Endothelial cell of umbilical vein (primary cell): Measurements from ENCODE around the gene MRGPRE.
"Not testable (repeated sequence)": the region's sequence is repeated elsewhere in the genome, so short reads cannot be mapped to it uniquely, and the experiment has no call there.

Experiments
- EZH2 ChIP-seq: IDR thresholded peaks from 2 replicates; pipeline ENCODE4 v1.6.1; 2012; ENCODE audit warnings: borderline replicate concordance, low read depth, mild to moderate bottlenecking, moderate library complexity, low read length, inconsistent platforms; ENCODE audit not compliant: severe bottlenecking
- FOS ChIP-seq: IDR thresholded peaks from 2 replicates; pipeline ENCODE4 v1.6.1; 2011; ENCODE audit warnings: mild to moderate bottlenecking, low read length, moderate library complexity, borderline replicate concordance; ENCODE audit not compliant: insufficient read depth
- GATA2 ChIP-seq: IDR thresholded peaks from 2 replicates; pipeline ENCODE4 v1.7.0; 2011; ENCODE audit warnings: low read depth, mild to moderate bottlenecking, moderate library complexity, mixed read lengths, low read length; ENCODE audit not compliant: insufficient read length, insufficient read depth
- JUN ChIP-seq: IDR thresholded peaks from 2 replicates; pipeline ENCODE4 v1.6.1; 2011; ENCODE audit warnings: borderline replicate concordance, low read depth; ENCODE audit not compliant: insufficient read length, insufficient read depth
- MYC ChIP-seq: IDR thresholded peaks from one replicate; pipeline ENCODE4 v1.6.1; 2011; ENCODE audit warnings: mild to moderate bottlenecking, low read depth, low read length
- POLR2A ChIP-seq: IDR thresholded peaks from 2 replicates; pipeline ENCODE4 v1.6.1; 2012; ENCODE audit warnings: low read depth, mild to moderate bottlenecking, control low read depth, low read length
- POLR2AphosphoS5 ChIP-seq: IDR thresholded peaks from 2 replicates; pipeline ENCODE4 v1.6.1; 2012; ENCODE audit warnings: low read depth, mild to moderate bottlenecking, control low read depth, low read length, moderate library complexity; ENCODE audit not compliant: insufficient read depth
- TF ChIP-seq, protein P1 (sequence below), 2 donors: IDR thresholded peaks; 1 replicate in 1 of 2; 2 replicates in 1 of 2; pipeline ENCODE4 v1.5.1; 2011; ENCODE audit warnings: low read length in 2 of 2, mild to moderate bottlenecking in 2 of 2, moderate library complexity in 2 of 2, control low read depth in 1 of 2, inconsistent platforms in 1 of 2, low read depth in 1 of 2; ENCODE audit not compliant: insufficient read depth in 1 of 2; ENCODE audit errors: extremely low read depth in 1 of 2
- TF ChIP-seq, protein P2 (sequence below): IDR thresholded peaks from 2 replicates; pipeline ENCODE4 v1.6.1; 2011; ENCODE audit not compliant: insufficient read depth, insufficient read length

- not testable (repeated sequence) for TF ChIP-seq POLR2A, POLR2AphosphoS5, EZH2, MYC, FOS, JUN, GATA2
- TF ChIP-seq, protein P1, sequence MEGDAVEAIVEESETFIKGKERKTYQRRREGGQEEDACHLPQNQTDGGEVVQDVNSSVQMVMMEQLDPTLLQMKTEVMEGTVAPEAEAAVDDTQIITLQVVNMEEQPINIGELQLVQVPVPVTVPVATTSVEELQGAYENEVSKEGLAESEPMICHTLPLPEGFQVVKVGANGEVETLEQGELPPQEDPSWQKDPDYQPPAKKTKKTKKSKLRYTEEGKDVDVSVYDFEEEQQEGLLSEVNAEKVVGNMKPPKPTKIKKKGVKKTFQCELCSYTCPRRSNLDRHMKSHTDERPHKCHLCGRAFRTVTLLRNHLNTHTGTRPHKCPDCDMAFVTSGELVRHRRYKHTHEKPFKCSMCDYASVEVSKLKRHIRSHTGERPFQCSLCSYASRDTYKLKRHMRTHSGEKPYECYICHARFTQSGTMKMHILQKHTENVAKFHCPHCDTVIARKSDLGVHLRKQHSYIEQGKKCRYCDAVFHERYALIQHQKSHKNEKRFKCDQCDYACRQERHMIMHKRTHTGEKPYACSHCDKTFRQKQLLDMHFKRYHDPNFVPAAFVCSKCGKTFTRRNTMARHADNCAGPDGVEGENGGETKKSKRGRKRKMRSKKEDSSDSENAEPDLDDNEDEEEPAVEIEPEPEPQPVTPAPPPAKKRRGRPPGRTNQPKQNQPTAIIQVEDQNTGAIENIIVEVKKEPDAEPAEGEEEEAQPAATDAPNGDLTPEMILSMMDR (IDR thresholded peaks at IDR 0.05; ENCODE audit: extremely low read depth in 1 of 2, insufficient read depth in 1 of 2, low read depth in 1 of 2, low read length in 2 of 2), result not testable (repeated sequence)
- TF ChIP-seq, protein P2, sequence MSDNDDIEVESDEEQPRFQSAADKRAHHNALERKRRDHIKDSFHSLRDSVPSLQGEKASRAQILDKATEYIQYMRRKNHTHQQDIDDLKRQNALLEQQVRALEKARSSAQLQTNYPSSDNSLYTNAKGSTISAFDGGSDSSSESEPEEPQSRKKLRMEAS, result not testable (repeated sequence)
Measured at GRCh38 chr11:3273629-3274028, 41.4 kb upstream of the MRGPRE start.
